K562 (cell line): ENCODE results near the gene DLX2. TPM values are rescaled to one million over a fixed set of nuclear protein-coding genes. Genes with fewer than 3 reads are reported as not detected.
A peak's percentile ranks its signal among the peaks of the same experiment; 100 is the strongest.

Experiments
- ARNT ChIP-seq, 2 experiments: fragments of 450-650 bp; IDR thresholded peaks; 2 replicates each; pipeline ENCODE4 v1.6.1; 2016; ENCODE audit warnings: mild to moderate bottlenecking in 1 of 2
- CHCHD3 ChIP-seq: fragments of 250-450 bp; sonication (Bioruptor Pico); IDR thresholded peaks from 2 replicates; pipeline ENCODE4 v2.1.2; 2022; ENCODE audit warnings: mild to moderate bottlenecking
- DPF2 ChIP-seq: fragments of 450-650 bp; IDR thresholded peaks from 2 replicates; pipeline ENCODE4 v1.6.1; 2016
- ETV6 ChIP-seq, 3 experiments: fragments of 150-350 bp in 1 of 3; sonication (generic) in 1 of 3; formaldehyde crosslinking in 1 of 3; IDR thresholded peaks; 2 replicates each; pipeline versions ENCODE4 v1.6.1 to v1.8.0; 2014 to 2022; ENCODE audit warnings: borderline replicate concordance in 2 of 3, low read depth in 2 of 3, antibody characterized with exemption in 1 of 3, low read length in 1 of 3, mild to moderate bottlenecking in 1 of 3, missing genetic modification reagents in 1 of 3
- FOS ChIP-seq: IDR thresholded peaks from 3 replicates; pipeline ENCODE4 v1.6.1; 2011; ENCODE audit not compliant: insufficient read length; ENCODE audit errors: extremely low read depth
- HOXB6 ChIP-seq: fragments of 250-450 bp; sonication (Bioruptor Pico); IDR thresholded peaks from 2 replicates; pipeline ENCODE4 v1.5.1; 2022; ENCODE audit warnings: mild to moderate bottlenecking, borderline replicate concordance
- KDM1A ChIP-seq, 2 experiments: fragments of 450-650 bp; IDR thresholded peaks; 2 replicates each; pipeline ENCODE4 v1.6.1; 2016; ENCODE audit warnings: mild to moderate bottlenecking in 2 of 2
- NEUROD1 ChIP-seq: fragments of 150-350 bp; IDR thresholded peaks from 2 replicates; pipeline ENCODE4 v1.6.1; 2014; ENCODE audit warnings: borderline replicate concordance, low read length, low read depth; ENCODE audit not compliant: partially characterized antibody
- RBM25 ChIP-seq: fragments of 200-400 bp; formaldehyde crosslinking; IDR thresholded peaks from 2 replicates; pipeline ENCODE4 v1.6.1; 2018; ENCODE audit warnings: low read length, low read depth, moderate library complexity; ENCODE audit not compliant: severe bottlenecking
- TAF9B ChIP-seq: fragments of 450-650 bp; IDR thresholded peaks from 2 replicates; pipeline ENCODE4 v1.6.1; 2018; ENCODE audit warnings: mild to moderate bottlenecking; ENCODE audit not compliant: partially characterized antibody
- TARDBP ChIP-seq: fragments of 450-650 bp; IDR thresholded peaks from 2 replicates; pipeline ENCODE4 v1.6.1; 2016
- TEAD4 ChIP-seq, 2 experiments: sonication (generic) in 1 of 2; formaldehyde crosslinking in 1 of 2; IDR thresholded peaks; 2 replicates each; pipeline versions ENCODE4 v1.6.1 to v1.8.0; 2012 to 2022; ENCODE audit warnings: borderline replicate concordance in 1 of 2, inconsistent platforms in 1 of 2, low read length in 1 of 2, mild to moderate bottlenecking in 1 of 2, missing genetic modification reagents in 1 of 2
- TOE1 ChIP-seq, 2 experiments: fragments of 450-650 bp in 1 of 2; sonication (generic) in 1 of 2; formaldehyde crosslinking in 1 of 2; IDR thresholded peaks; 2 replicates each; pipeline versions ENCODE4 v1.7.1 to v1.8.0; 2016 to 2022; ENCODE audit warnings: borderline replicate concordance in 2 of 2, mild to moderate bottlenecking in 2 of 2, antibody characterized with exemption in 1 of 2, inconsistent platforms in 1 of 2, low read depth in 1 of 2, missing genetic modification reagents in 1 of 2, moderate library complexity in 1 of 2
- ZNF436 ChIP-seq: fragments of 250-450, 450-650 bp; sonication (Bioruptor Pico); formaldehyde crosslinking; IDR thresholded peaks from 2 replicates; pipeline ENCODE4 v1.7.0; 2020; ENCODE audit warnings: mild to moderate bottlenecking
- polyA plus RNA-seq, 8 experiments: library from polyadenylated mRNA; depleted of rRNA in 4 of 8; stranded (reverse) in 5 of 8; unstranded in 3 of 8; fragments of >200 nt; fragmentation: Nextera tagmentation in 2 of 8; fragmentation: Illumina TruSeq in 1 of 8; extraction: Ambion mirVana in 2 of 8; extraction: Trizol in 1 of 8; gene quantifications; 2 replicates each; pipeline versions ENCODE4 v1.2.1 to v1.2.3, GENCODE V29; 2011 to 2014; ENCODE audit warnings: inconsistent platforms in 1 of 8, missing spikeins in 1 of 8
- total RNA-seq, 7 experiments: library from RNA; depleted of rRNA in 6 of 7; stranded (reverse); fragments of >200 nt in 6 of 7; fragmentation: Illumina TruSeq in 2 of 7; extraction: Trizol in 2 of 7; gene quantifications; 2 replicates each; pipeline versions ENCODE4 v1.2.1 to v1.2.3, GENCODE V29; 2011 to 2021; ENCODE audit warnings: low replicate concordance in 1 of 7
- TF ChIP-seq, protein P1 (sequence below): sonication (generic); formaldehyde crosslinking; IDR thresholded peaks from 2 replicates; pipeline ENCODE4 v1.8.0; 2022; ENCODE audit warnings: mild to moderate bottlenecking, missing genetic modification reagents
- TF ChIP-seq, protein P2 (sequence below), 2 experiments: fragments of 450-650 bp; IDR thresholded peaks; 2 replicates each; pipeline ENCODE4 v1.6.1; 2016; ENCODE audit warnings: mild to moderate bottlenecking in 2 of 2, borderline replicate concordance in 1 of 2, low read depth in 1 of 2, moderate library complexity in 1 of 2

The DLX2 gene
- total and polyA plus RNA-seq, 9 of the 15 experiments (the other 6 are each of a cell fraction or from before 2014, with no cell fraction given): 0.14 to 4.3 (median 0.86) TPM

GRCh38 chr2:172084645-172085459 lies 17.8 kb downstream of the DLX2 start (continued):
- no peak for TF ChIP-seq ZNF436 (CRISPR knock-in tag)
- TF ChIP-seq NEUROD1: no peak
- peak; percentile 45 for TF ChIP-seq TAF9B
- TF ChIP-seq CHCHD3 (CRISPR knock-in tag): peak; percentile 67; the same call in 1 of the 2 replicates
- peak; percentile 83 for TF ChIP-seq FOS
- TF ChIP-seq TARDBP: 0 out of 2 replicates have a peak, but pooled peaks have one; percentile 28
- TF ChIP-seq TEAD4 (IDR thresholded peaks at IDR 0.05; ENCODE audit: low read length): peak; percentile 42; the same call in 1 of the 2 replicates
- no peak for TF ChIP-seq TEAD4 (CRISPR knock-in tag; IDR thresholded peaks at IDR 0.05; ENCODE audit: borderline replicate concordance)
- TF ChIP-seq RBM25: no peak
- peak; percentile 65 for TF ChIP-seq DPF2
- TF ChIP-seq, protein P1, sequence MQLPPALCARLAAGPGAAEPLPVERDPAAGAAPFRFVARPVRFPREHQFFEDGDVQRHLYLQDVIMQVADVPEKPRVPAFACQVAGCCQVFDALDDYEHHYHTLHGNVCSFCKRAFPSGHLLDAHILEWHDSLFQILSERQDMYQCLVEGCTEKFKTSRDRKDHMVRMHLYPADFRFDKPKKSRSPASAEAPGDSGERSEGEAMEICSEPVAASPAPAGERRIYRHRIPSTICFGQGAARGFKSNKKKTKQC (CRISPR knock-in tag): peak; percentile 85; the same call in 1 of the 2 replicates
- peak; percentile 26 to 88; a peak in 3 of 4 replicates for TF ChIP-seq KDM1A (IDR thresholded peaks at IDR 0.05)
- TF ChIP-seq TOE1 (IDR thresholded peaks at IDR 0.05; ENCODE audit: borderline replicate concordance): peak; percentile 62; the same call in 1 of the 2 replicates
- no peak; the same call in 1 of the 2 replicates for TF ChIP-seq TOE1 (CRISPR knock-in tag; IDR thresholded peaks at IDR 0.05; ENCODE audit: borderline replicate concordance, low read depth)
- TF ChIP-seq, protein P2, sequence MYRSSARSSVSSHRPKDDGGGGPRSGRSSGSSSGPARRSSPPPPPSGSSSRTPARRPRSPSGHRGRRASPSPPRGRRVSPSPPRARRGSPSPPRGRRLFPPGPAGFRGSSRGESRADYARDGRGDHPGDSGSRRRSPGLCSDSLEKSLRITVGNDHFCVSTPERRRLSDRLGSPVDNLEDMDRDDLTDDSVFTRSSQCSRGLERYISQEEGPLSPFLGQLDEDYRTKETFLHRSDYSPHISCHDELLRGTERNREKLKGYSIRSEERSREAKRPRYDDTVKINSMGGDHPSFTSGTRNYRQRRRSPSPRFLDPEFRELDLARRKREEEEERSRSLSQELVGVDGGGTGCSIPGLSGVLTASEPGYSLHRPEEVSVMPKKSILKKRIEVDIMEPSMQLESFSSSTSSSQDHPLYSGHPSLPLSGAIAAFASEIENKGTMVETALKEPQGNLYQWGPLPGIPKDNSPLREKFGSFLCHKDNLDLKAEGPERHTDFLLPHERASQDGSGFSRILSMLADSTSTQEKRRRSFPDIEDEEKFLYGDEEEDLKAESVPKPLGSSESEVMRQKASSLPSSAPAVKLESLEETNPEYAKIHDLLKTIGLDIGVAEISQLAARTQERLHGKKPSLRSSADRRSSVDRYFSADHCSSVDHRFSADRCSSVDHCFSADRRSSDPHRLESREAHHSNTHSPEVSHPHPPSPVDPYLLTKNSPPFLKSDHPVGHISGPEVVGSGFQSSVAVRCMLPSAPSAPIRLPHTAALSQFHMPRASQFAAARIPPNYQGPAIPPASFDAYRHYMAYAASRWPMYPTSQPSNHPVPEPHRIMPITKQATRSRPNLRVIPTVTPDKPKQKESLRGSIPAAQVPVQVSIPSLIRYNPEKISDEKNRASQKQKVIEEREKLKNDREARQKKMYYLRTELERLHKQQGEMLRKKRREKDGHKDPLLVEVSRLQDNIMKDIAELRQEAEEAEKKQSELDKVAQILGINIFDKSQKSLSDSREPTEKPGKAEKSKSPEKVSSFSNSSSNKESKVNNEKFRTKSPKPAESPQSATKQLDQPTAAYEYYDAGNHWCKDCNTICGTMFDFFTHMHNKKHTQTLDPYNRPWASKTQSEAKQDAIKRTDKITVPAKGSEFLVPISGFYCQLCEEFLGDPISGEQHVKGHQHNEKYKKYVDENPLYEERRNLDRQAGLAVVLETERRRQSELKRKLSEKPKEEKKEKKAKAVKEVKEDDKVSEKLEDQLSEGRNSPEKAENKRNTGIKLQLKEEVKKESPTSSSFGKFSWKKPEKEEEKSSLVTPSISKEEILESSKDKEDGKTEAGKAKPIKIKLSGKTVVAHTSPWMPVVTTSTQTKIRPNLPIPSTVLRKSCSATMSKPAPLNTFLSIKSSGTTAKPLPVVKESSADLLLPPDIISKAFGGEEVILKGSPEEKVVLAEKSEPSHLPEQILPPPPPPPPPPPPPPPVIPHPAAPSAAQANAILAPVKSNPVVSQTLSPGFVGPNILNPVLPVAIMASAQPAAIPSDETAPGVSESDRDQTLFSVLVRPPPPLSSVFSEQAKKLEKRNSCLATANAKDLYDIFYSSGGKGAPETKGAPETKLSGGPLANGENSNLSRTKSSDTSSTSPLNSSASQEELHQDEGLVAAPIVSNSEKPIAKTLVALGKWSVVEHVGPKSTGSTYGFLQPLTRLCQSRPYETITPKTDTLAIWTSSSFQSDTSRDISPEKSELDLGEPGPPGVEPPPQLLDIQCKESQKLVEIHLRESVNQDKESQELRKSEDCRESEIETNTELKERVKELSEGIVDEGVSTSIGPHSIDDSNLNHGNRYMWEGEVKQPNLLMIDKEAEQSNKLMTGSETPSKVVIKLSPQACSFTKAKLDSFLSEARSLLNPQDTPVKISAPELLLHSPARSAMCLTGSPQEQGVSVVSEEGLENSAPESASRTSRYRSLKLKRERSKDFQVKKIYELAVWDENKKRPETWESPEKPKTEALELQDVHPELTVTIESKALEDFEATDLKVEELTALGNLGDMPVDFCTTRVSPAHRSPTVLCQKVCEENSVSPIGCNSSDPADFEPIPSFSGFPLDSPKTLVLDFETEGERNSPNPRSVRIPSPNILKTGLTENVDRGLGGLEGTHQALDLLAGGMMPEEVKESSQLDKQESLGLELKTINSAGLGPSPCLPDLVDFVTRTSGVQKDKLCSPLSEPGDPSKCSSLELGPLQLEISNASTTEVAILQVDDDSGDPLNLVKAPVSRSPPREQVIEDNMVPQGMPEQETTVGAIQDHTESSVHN (IDR thresholded peaks at IDR 0.05; ENCODE audit: borderline replicate concordance in 1 of 2, low read depth in 1 of 2): no peak
- TF ChIP-seq ARNT (IDR thresholded peaks at IDR 0.05): no peak
- no peak; a peak in 2 of 4 replicates for TF ChIP-seq ETV6 (IDR thresholded peaks at IDR 0.05; ENCODE audit: borderline replicate concordance in 1 of 2, low read depth in 2 of 2, low read length in 1 of 2)
- TF ChIP-seq ETV6 (CRISPR knock-in tag; IDR thresholded peaks at IDR 0.05; ENCODE audit: borderline replicate concordance): no peak
- TF ChIP-seq HOXB6 (CRISPR knock-in tag): no peak; the same call in 1 of the 2 replicates
